Transverse colon (tissue), 4 donors: ENCODE data around the gene CXorf58. TPM values are rescaled to one million over a fixed set of nuclear protein-coding genes. Genes with fewer than 3 reads are reported as not detected.

Source experiments
- DNase-seq: peaks from one replicate; pipeline ENCODE4 v3.0.0-alpha.2; 2019
- H3K27ac ChIP-seq, 4 donors: fragments of 200-600 bp; sonication (generic); 2 replicates each; pipeline ENCODE4 v1.5.1; 2016 to 2018; ENCODE audit warnings: inconsistent platforms in 4 of 4
- H3K27me3 ChIP-seq: fragments of 200-600 bp; sonication (generic); 2 replicates; pipeline ENCODE4 v1.5.1; 2017; ENCODE audit warnings: inconsistent platforms
- H3K36me3 ChIP-seq, 4 donors: fragments of 200-600 bp; sonication (generic); 2 replicates each; pipeline ENCODE4 v1.5.1; 2017 to 2019; ENCODE audit warnings: inconsistent platforms in 4 of 4
- H3K4me1 ChIP-seq, 4 donors: fragments of 200-600 bp; sonication (generic); 2 replicates each; pipeline ENCODE4 v1.5.1; 2017 to 2020; ENCODE audit warnings: inconsistent platforms in 4 of 4
- H3K4me3 ChIP-seq, 4 donors: fragments of 200-600 bp; sonication (generic); 1 replicate in 1 of 4; 2 replicates in 3 of 4; pipeline versions ENCODE4 v1.5.1 to v1.6.1; 2017 to 2019; ENCODE audit warnings: inconsistent platforms in 4 of 4
- H3K9me3 ChIP-seq, 2 donors: fragments of 200-600 bp; sonication (generic); 2 replicates each; pipeline ENCODE4 v1.5.1; 2017 to 2019; ENCODE audit warnings: inconsistent platforms in 2 of 2
- CTCF ChIP-seq, 5 experiments: fragments of 200-600 bp in 3 of 5; fragments of 450-650 bp in 2 of 5; sonication (generic) in 3 of 5; IDR thresholded peaks; 1 replicate in 2 of 5; 2 replicates in 3 of 5; pipeline ENCODE4 v1.5.1; 2016 to 2017; ENCODE audit warnings: antibody characterized with exemption in 5 of 5, inconsistent platforms in 3 of 5, mild to moderate bottlenecking in 2 of 5, moderate library complexity in 1 of 5
- EP300 ChIP-seq: sonication (generic); formaldehyde crosslinking; IDR thresholded peaks from one replicate; pipeline ENCODE4 v1.6.1; 2017; ENCODE audit warnings: antibody characterized with exemption, low read depth
- POLR2A ChIP-seq: fragments of 450-650 bp; IDR thresholded peaks from one replicate; pipeline ENCODE4 v1.6.1; 2016; ENCODE audit warnings: antibody characterized with exemption, mild to moderate bottlenecking, moderate library complexity
- POLR2AphosphoS5 ChIP-seq, 3 donors: sonication (generic); formaldehyde crosslinking; IDR thresholded peaks; one replicate each; pipeline ENCODE4 v1.6.1; 2016; ENCODE audit warnings: antibody characterized with exemption in 3 of 3
- WGBS, 2 donors: methylation state at CpG; one replicate each; pipeline ENCODE4 v1.1.5; 2018; ENCODE audit warnings: low coverage in 1 of 2; 5-methylcytosine and 5-hydroxymethylcytosine counted together
- in situ Hi-C, 4 donors: fragments of 200-750 bp; cut with MboI; loops; one replicate each; pipeline versions ENCODE4 v1.15.0 to v1.15.1; 2017; ENCODE audit warnings: low sequenced_read_pairs in 3 of 4, low pct_ligation_motif_present in 1 of 4, low pct_unique_long_range_greater_than_20kb in 1 of 4
- intact Hi-C: fragments of 100-400 bp; cut with DNase I; formaldehyde crosslinking; loops from one replicate; pipeline ENCODE4 v1.15.1; 2023; ENCODE audit warnings: low total_unique reads
- total RNA-seq, 4 donors: library from RNA; depleted of rRNA; stranded (reverse); fragments of >200 nt; gene quantifications; one replicate each; pipeline ENCODE4 v1.1.0, GENCODE V29; 2016

CXorf58 gene
- total RNA-seq, 4 donors from 2014 or later: 0.27 TPM; not detected in 3

GRCh38 chrX:23939203-23939602 lies 31.4 kb downstream of the CXorf58 start:
- Histone ChIP-seq H3K27me3 (no peaks in the 10 kb centered on the region), H3K36me3 (no peaks in the 10 kb centered on the region), H3K4me1 (no peaks in the 10 kb centered on the region), H3K27ac (no peak overlapping the region), H3K4me3 (no peak overlapping the region), H3K9me3 (no peaks in the 10 kb centered on the region)
- TF ChIP-seq POLR2A (no peak), POLR2AphosphoS5 (IDR thresholded peaks at IDR 0.05) (no peak), CTCF (IDR thresholded peaks at IDR 0.05) (no peak), EP300 (no peak)
- no peak for DNase-seq
- intact Hi-C loops: no loop called here
- in situ Hi-C loops: no loop called here
- WGBS, 2 donors: 38 to 86% methylated on average over 1 of the region's 1 CpG

- Histone ChIP-seq H3K9me3 (no peaks in the 10 kb centered on the region), H3K27me3 (no peaks in the 10 kb centered on the region), H3K27ac (no peak overlapping the region), H3K4me3 (no peak overlapping the region), H3K4me1 (no peaks in the 10 kb centered on the region), H3K36me3 (no peaks in the 10 kb centered on the region)
- no peak for DNase-seq
- 15% methylated on average over 1 of the region's 1 CpG; no CpG with 5 or more reads in 1 of the 2 donors for whole genome bisulfite sequencing, 2 donors
- intact Hi-C loops (no loop called here), in situ Hi-C loops (no loop called here)
- TF ChIP-seq POLR2AphosphoS5 (IDR thresholded peaks at IDR 0.05) (no peak), EP300 (no peak), CTCF (IDR thresholded peaks at IDR 0.05) (no peak), POLR2A (no peak)
These were observed 36.4 kb downstream of the CXorf58 start for GRCh38 chrX:23944234-23944633.

GRCh38 chrX:23945206-23945605 lies 37.4 kb downstream of the CXorf58 start:
- no peak for DNase-seq
- intact Hi-C loops (no loop called here), in situ Hi-C loops (no loop called here)
- Histone ChIP-seq H3K4me3 (no peak overlapping the region), H3K4me1 (no peaks in the 10 kb centered on the region), H3K27ac (no peak overlapping the region), H3K36me3 (no peaks in the 10 kb centered on the region), H3K27me3 (no peaks in the 10 kb centered on the region), H3K9me3 (no peaks in the 10 kb centered on the region)
- 78% methylated on average over 1 of the region's 1 CpG; no CpG with 5 or more reads in 1 of the 2 donors for WGBS, 2 donors
- no peak for TF ChIP-seq POLR2A
- no peak for TF ChIP-seq EP300
- TF ChIP-seq POLR2AphosphoS5 (IDR thresholded peaks at IDR 0.05): no peak
- TF ChIP-seq CTCF (IDR thresholded peaks at IDR 0.05): no peak

GRCh38 chrX:23952391-23952790 lies 44.6 kb downstream of the CXorf58 start:
- Histone ChIP-seq H3K27me3 (no peaks in the 10 kb centered on the region), H3K36me3 (no peaks in the 10 kb centered on the region), H3K9me3 (no peaks in the 10 kb centered on the region), H3K27ac (no peak overlapping the region), H3K4me3 (no peak overlapping the region), H3K4me1 (no peaks in the 10 kb centered on the region)
- no peak for DNase-seq
- TF ChIP-seq POLR2AphosphoS5 (IDR thresholded peaks at IDR 0.05) (no peak), CTCF (IDR thresholded peaks at IDR 0.05) (no peak), POLR2A (no peak), EP300 (no peak)
- WGBS, 2 donors: 71% methylated on average over 3 of the region's 3 CpGs
- in situ Hi-C loops: no loop called here
- intact Hi-C loops: no loop called here
